GM23338 (cell line): ENCODE measurements around the gene RNF215. TPM values are rescaled to one million over a fixed set of nuclear protein-coding genes. Genes with fewer than 3 reads are reported as not detected.

ENCODE experiments used
- ATAC-seq: fragments of 200-7000 bp; cut with Tn5 transposase; 3 replicates; pipeline ENCODE4 v1.9.1; 2020
- DNase-seq: peaks from one replicate; pipeline ENCODE4 v3.0.0-alpha.2; 2015; ENCODE audit warnings: low spot score
- H2AFZ ChIP-seq: fragments of 200-600 bp; sonication (generic); 2 replicates; pipeline ENCODE4 v1.8.0; 2016; ENCODE audit warnings: antibody characterized with exemption, mild to moderate bottlenecking, moderate library complexity
- H3F3A ChIP-seq: fragments of 200-600 bp; sonication (generic); replicated peaks from 2 replicates; pipeline ENCODE4 v1.8.0; 2017; ENCODE audit warnings: antibody characterized with exemption, mixed run types, low read depth
- H3K27ac ChIP-seq: fragments of 200-600 bp; sonication (generic); 2 replicates; pipeline ENCODE4 v1.6.1; 2016; ENCODE audit warnings: low read depth
- H3K27me3 ChIP-seq: fragments of 200-600 bp; sonication (generic); 2 replicates; pipeline ENCODE4 v1.8.0; 2016; ENCODE audit warnings: mild to moderate bottlenecking, mixed run types, moderate library complexity; ENCODE audit not compliant: insufficient read depth
- H3K36me3 ChIP-seq: fragments of 200-600 bp; sonication (generic); 2 replicates; pipeline ENCODE4 v1.8.0; 2016; ENCODE audit warnings: mild to moderate bottlenecking; ENCODE audit not compliant: insufficient read depth
- H3K4me1 ChIP-seq: fragments of 200-600 bp; sonication (generic); 2 replicates; pipeline ENCODE4 v1.8.0; 2016; ENCODE audit warnings: mild to moderate bottlenecking, moderate library complexity; ENCODE audit not compliant: insufficient read depth
- H3K4me2 ChIP-seq: fragments of 200-600 bp; sonication (generic); 2 replicates; pipeline ENCODE4 v1.7.1; 2017; ENCODE audit warnings: mixed run types
- H3K4me3 ChIP-seq: fragments of 200-600 bp; sonication (generic); 2 replicates; pipeline ENCODE4 v1.6.1; 2016; ENCODE audit warnings: mixed run types
- H3K79me2 ChIP-seq: fragments of 200-600 bp; sonication (generic); replicated peaks from 2 replicates; pipeline ENCODE4 v1.8.0; 2017; ENCODE audit warnings: mild to moderate bottlenecking; ENCODE audit not compliant: insufficient read depth
- H3K9me2 ChIP-seq: fragments of 200-600 bp; sonication (generic); 2 replicates; pipeline ENCODE4 v1.8.0; 2017; ENCODE audit not compliant: insufficient read depth
- H4K20me1 ChIP-seq: fragments of 200-600 bp; sonication (generic); replicated peaks from 2 replicates; pipeline ENCODE4 v1.8.0; 2017; ENCODE audit warnings: mild to moderate bottlenecking; ENCODE audit not compliant: insufficient read depth
- H3K27ac Mint-ChIP-seq: 2 replicates; pipeline ENCODE4 v1.8.0; 2020; ENCODE audit warnings: inconsistent platforms, mild to moderate bottlenecking, moderate library complexity, mixed read lengths
- H3K27me3 Mint-ChIP-seq: 3 replicates; pipeline ENCODE4 v1.8.0; 2022; ENCODE audit warnings: low read depth, mild to moderate bottlenecking, moderate library complexity, mixed read lengths, inconsistent platforms; ENCODE audit not compliant: insufficient read depth, poor library complexity
- H3K36me3 Mint-ChIP-seq: 3 replicates; pipeline ENCODE4 v1.8.0; 2021; ENCODE audit warnings: low read depth, mild to moderate bottlenecking, inconsistent platforms, moderate library complexity, mixed read lengths
- H3K4me1 Mint-ChIP-seq: 3 replicates; pipeline ENCODE4 v1.8.0; 2020; ENCODE audit warnings: mild to moderate bottlenecking, inconsistent platforms, mixed read lengths
- H3K4me3 Mint-ChIP-seq: 3 replicates; pipeline ENCODE4 v1.8.0; 2021; ENCODE audit warnings: moderate library complexity, mild to moderate bottlenecking, inconsistent platforms, mixed read lengths
- H3K9me3 Mint-ChIP-seq: 3 replicates; pipeline ENCODE4 v1.8.0; 2020; ENCODE audit warnings: moderate library complexity, mild to moderate bottlenecking, inconsistent platforms, mixed read lengths
- CREB1 ChIP-seq: fragments of 250-450 bp; sonication (Bioruptor Pico); IDR thresholded peaks from 2 replicates; pipeline ENCODE4 v1.5.0; 2020; ENCODE audit warnings: low read depth, mild to moderate bottlenecking, moderate library complexity
- CTCF ChIP-seq, 2 experiments: fragments of 200-600 bp in 1 of 2; sonication (generic) in 1 of 2; conservative IDR thresholded peaks; 2 replicates each; pipeline versions ENCODE4 v1.5.1 to v1.6.1; 2016 to 2017; ENCODE audit warnings: antibody characterized with exemption in 2 of 2, low read depth in 2 of 2, mild to moderate bottlenecking in 2 of 2, moderate library complexity in 1 of 2
- ETS1 ChIP-seq: IDR thresholded peaks from 2 replicates; pipeline ENCODE4 v1.6.1; 2016; ENCODE audit warnings: antibody characterized with exemption
- EZH2 ChIP-seq: fragments of 200-600 bp; sonication (generic); IDR thresholded peaks from one replicate; pipeline ENCODE4 v1.8.0; 2017; ENCODE audit warnings: antibody characterized with exemption, mild to moderate bottlenecking, low read depth; ENCODE audit not compliant: unreplicated experiment
- EZH2phosphoT487 ChIP-seq: fragments of 200-600 bp; sonication (generic); IDR thresholded peaks from one replicate; pipeline ENCODE4 v1.8.1; 2018; ENCODE audit warnings: antibody characterized with exemption; ENCODE audit not compliant: unreplicated experiment
- JUNB ChIP-seq: IDR thresholded peaks from one replicate; pipeline ENCODE4 v1.6.1; 2016; ENCODE audit warnings: antibody characterized with exemption; ENCODE audit not compliant: unreplicated experiment
- NANOG ChIP-seq: IDR thresholded peaks from 2 replicates; pipeline ENCODE4 v1.6.1; 2016; ENCODE audit warnings: antibody characterized with exemption, borderline replicate concordance
- POLR2AphosphoS5 ChIP-seq: IDR thresholded peaks from 2 replicates; pipeline ENCODE4 v1.6.1; 2016; ENCODE audit warnings: antibody characterized with exemption, low read depth
- REST ChIP-seq: IDR thresholded peaks from one replicate; pipeline ENCODE4 v1.6.1; 2018; ENCODE audit warnings: antibody characterized with exemption; ENCODE audit not compliant: unreplicated experiment
- STAT1 ChIP-seq: IDR thresholded peaks from one replicate; pipeline ENCODE4 v1.6.1; 2016; ENCODE audit warnings: antibody characterized with exemption; ENCODE audit not compliant: unreplicated experiment
- ZNF114 ChIP-seq: fragments of 250-450 bp; sonication (Bioruptor Pico); IDR thresholded peaks from 2 replicates; pipeline ENCODE4 v1.5.0; 2020; ENCODE audit warnings: mild to moderate bottlenecking, moderate library complexity
- ZNF331 ChIP-seq: fragments of 250-450 bp; sonication (Bioruptor Pico); IDR thresholded peaks from 2 replicates; pipeline ENCODE4 v1.5.0; 2020; ENCODE audit warnings: low read depth, mild to moderate bottlenecking, moderate library complexity
- ZNF462 ChIP-seq: fragments of 250-450 bp; sonication (Bioruptor Pico); IDR thresholded peaks from 2 replicates; pipeline ENCODE4 v1.5.0; 2020; ENCODE audit warnings: mild to moderate bottlenecking, moderate library complexity
- polyA plus RNA-seq: library from polyadenylated mRNA; unstranded; fragments of >200 nt; fragmentation: Nextera tagmentation; extraction: Ambion mirVana; gene quantifications from 2 replicates; pipeline ENCODE4 v1.2.1, GENCODE V29; 2016
- total RNA-seq: library from RNA; depleted of rRNA; stranded (reverse); fragments of >200 nt; shearing (Covaris generic); gene quantifications from 2 replicates; pipeline ENCODE4 v1.2.3, GENCODE V29; 2014

The RNF215 gene
- total and polyA plus RNA-seq, 2 experiments from 2014 or later: 3.3 to 13.9 TPM

GRCh38 chr22:30421695-30422480, 34.7 kb upstream of the RNF215 start:
- Mint-ChIP-seq H3K27me3 (peaks cover 17% of the 10 kb centered on the region), H3K27ac (peak overlapping the region; percentile 96), H3K36me3 (peaks cover 24% of the 10 kb centered on the region), H3K9me3 (no peaks in the 10 kb centered on the region), H3K4me1 (peaks cover 25% of the 10 kb centered on the region), H3K4me3 (peak overlapping the region; percentile 92)
- Histone ChIP-seq H3K4me3 (peak overlapping the region; percentile 70), H3K79me2 (peaks cover 5% of the 10 kb centered on the region; the same call in 1 of the 2 replicates), H3K4me2 (peak overlapping the region; percentile 99), H3K36me3 (no peaks in the 10 kb centered on the region), H3F3A (peaks cover 20% of the 10 kb centered on the region), H2AFZ (no peak overlapping the region), H3K27ac (peak overlapping the region; percentile 92), H3K9me2 (no peaks in the 10 kb centered on the region), H3K27me3 (no peaks in the 10 kb centered on the region), H4K20me1 (no peaks in the 10 kb centered on the region), H3K4me1 (peaks cover 13% of the 10 kb centered on the region)
- DNase-seq (no peak), ATAC-seq (no peak)
- TF ChIP-seq STAT1 (no peak), POLR2AphosphoS5 (no peak), ZNF331 (no peak), EZH2 (no peak), EZH2phosphoT487 (no peak), ZNF114 (CRISPR knock-in tag) (no peak), NANOG (no peak), REST (no peak), ETS1 (no peak), CTCF (conservative IDR thresholded peaks at IDR 0.05; ENCODE audit: low read depth in 2 of 2) (no peak), JUNB (no peak), ZNF462 (CRISPR knock-in tag) (no peak), CREB1 (CRISPR knock-in tag) (no peak)
